HepG2 (cell line): Measurements from ENCODE around the gene DSCAML1. TPM values are rescaled to one million over a fixed set of nuclear protein-coding genes. Genes with fewer than 3 reads are reported as not detected.

ENCODE experiments used
- ATAC-seq: fragments of 200-7000 bp; cut with Tn5 transposase; 3 replicates; pipeline ENCODE4 v1.9.1; 2020; ENCODE audit warnings: mild to moderate bottlenecking, moderate library complexity
- BruUV-seq: library from RNA; stranded (reverse); fragments of 400-500 nt; replicated peaks from 2 replicates; lab custom pipeline; 2021; lab: Mats Ljungman, UMichigan
- CTCF ChIA-PET: fragments of 300-600 bp; formaldehyde crosslinking; extraction: SDS; loops from one replicate; lab custom pipeline; 2021; ENCODE audit warnings: low total read pairs, inconsistent platforms, low intra/inter-chr PET ratio; lab: Yijun Ruan, JAX
- POLR2A ChIA-PET: fragments of 350-600 bp; sonication (Branson Sonifier 250); formaldehyde crosslinking; loops from one replicate; lab custom pipeline; 2020; ENCODE audit warnings: antibody characterized with exemption, inconsistent platforms; lab: Yijun Ruan, JAX
- DNase-seq: peaks from one replicate; pipeline ENCODE4 v3.0.0-alpha.2; 2015; ENCODE audit warnings: low spot score
- FAIRE-seq: peaks from 3 replicates; lab custom pipeline; 2011; peaks lifted over from hg19 to GRCh38; lab: Jason Lieb, UNC
- H2AFZ ChIP-seq: one replicate; pipeline ENCODE4 v1.6.1; 2011; ENCODE audit warnings: low read length, inconsistent platforms
- H3K27ac ChIP-seq: fragments of 300-600 bp; 3 replicates; pipeline ENCODE4 v1.8.0; 2011; ENCODE audit warnings: mixed run types, mild to moderate bottlenecking, mixed read lengths, low read length, inconsistent platforms; ENCODE audit not compliant: insufficient read depth; ENCODE audit errors: extremely low read length
- H3K27me3 ChIP-seq, 2 experiments: fragments of 200-600 bp in 1 of 2; 2 replicates in 1 of 2; 3 replicates in 1 of 2; pipeline versions ENCODE4 v1.6.0 to v1.8.0; 2011; ENCODE audit warnings: low read length in 2 of 2, mild to moderate bottlenecking in 2 of 2, moderate library complexity in 2 of 2, inconsistent platforms in 1 of 2; ENCODE audit not compliant: insufficient read depth in 2 of 2, control insufficient read depth in 1 of 2
- H3K36me3 ChIP-seq, 2 experiments: fragments of 200-600 bp in 1 of 2; replicated peaks in 1 of 2; 2 replicates in 1 of 2; 3 replicates in 1 of 2; pipeline versions ENCODE4 v1.5.1 to v1.8.0; 2011; ENCODE audit warnings: low read length in 2 of 2, inconsistent platforms in 1 of 2; ENCODE audit not compliant: insufficient read depth in 2 of 2, control insufficient read depth in 1 of 2
- H3K4me1 ChIP-seq: 2 replicates; pipeline ENCODE4 v1.5.1; 2012; ENCODE audit warnings: low read length, inconsistent platforms; ENCODE audit not compliant: insufficient read depth
- H3K4me2 ChIP-seq: 2 replicates; pipeline ENCODE4 v1.6.0; 2011; ENCODE audit warnings: low read depth, low read length, inconsistent platforms
- H3K4me3 ChIP-seq, 3 experiments: fragments of 200-600 bp in 1 of 3; sonication (generic), shearing (Covaris generic) in 1 of 3; replicated peaks in 1 of 3; 2 replicates each; pipeline ENCODE4 v1.5.1; 2011 to 2016; ENCODE audit warnings: low read length in 3 of 3, inconsistent platforms in 2 of 3, low read depth in 2 of 3, mild to moderate bottlenecking in 2 of 3, control low read depth in 1 of 3, mixed read lengths in 1 of 3; ENCODE audit not compliant: insufficient read depth in 1 of 3
- H3K79me2 ChIP-seq: one replicate; pipeline ENCODE4 v1.6.1; 2011; ENCODE audit warnings: low read length, inconsistent platforms; ENCODE audit not compliant: insufficient read depth
- H3K9ac ChIP-seq: 2 replicates; pipeline ENCODE4 v1.6.0; 2011; ENCODE audit warnings: mild to moderate bottlenecking, low read depth, low read length, inconsistent platforms; ENCODE audit not compliant: insufficient read depth
- H3K9me3 ChIP-seq: 2 replicates; pipeline ENCODE4 v1.5.1; 2012; ENCODE audit warnings: mild to moderate bottlenecking, low read length
- H4K20me1 ChIP-seq: 2 replicates; pipeline ENCODE4 v1.6.0; 2011; ENCODE audit warnings: inconsistent platforms, mild to moderate bottlenecking, low read length, moderate library complexity; ENCODE audit not compliant: insufficient read depth
- ATF3 ChIP-seq: sonication (generic); formaldehyde crosslinking; IDR thresholded peaks from 2 replicates; pipeline ENCODE4 v1.4.0; 2020; ENCODE audit warnings: missing genetic modification reagents
- CCDC6 ChIP-seq: sonication (generic); formaldehyde crosslinking; IDR thresholded peaks from 2 replicates; pipeline ENCODE4 v1.8.1; 2022; ENCODE audit warnings: mild to moderate bottlenecking, missing genetic modification reagents, moderate library complexity
- CENPT ChIP-seq: sonication (generic); formaldehyde crosslinking; IDR thresholded peaks from 2 replicates; pipeline ENCODE4 v1.8.0; 2022; ENCODE audit warnings: low read depth, mild to moderate bottlenecking, moderate library complexity, missing genetic modification reagents
- CHD2 ChIP-seq: IDR thresholded peaks from 2 replicates; pipeline ENCODE4 v1.6.1; 2011; ENCODE audit warnings: low read depth, low read length, improper control_type of control experiment
- ELF3 ChIP-seq: IDR thresholded peaks from 2 replicates; pipeline ENCODE4 v1.6.1; 2016; ENCODE audit warnings: missing genetic modification reagents, missing compliant biosample characterization
- GABPA ChIP-seq, 2 experiments: IDR thresholded peaks; 2 replicates each; pipeline ENCODE4 v1.6.1; 2011 to 2016; ENCODE audit warnings: low read depth in 2 of 2, low read length in 1 of 2, missing biosample characterization in 1 of 2, missing genetic modification characterization in 1 of 2
- HIVEP1 ChIP-seq: sonication (generic); formaldehyde crosslinking; IDR thresholded peaks from 2 replicates; pipeline ENCODE4 v1.4.0; 2020; ENCODE audit warnings: mild to moderate bottlenecking, missing genetic modification reagents
- HNF4A ChIP-seq: sonication (generic); formaldehyde crosslinking; IDR thresholded peaks from 2 replicates; pipeline ENCODE4 v1.4.0; 2020; ENCODE audit warnings: missing genetic modification reagents
- MAF1 ChIP-seq: sonication (generic); formaldehyde crosslinking; IDR thresholded peaks from 2 replicates; pipeline ENCODE4 v1.5.0; 2020; ENCODE audit warnings: missing genetic modification reagents, borderline replicate concordance
- PRPF4 ChIP-seq: fragments of 200-400 bp; formaldehyde crosslinking; IDR thresholded peaks from 2 replicates; pipeline ENCODE4 v1.6.1; 2016; ENCODE audit warnings: low read length, low read depth; ENCODE audit not compliant: poor library complexity, severe bottlenecking
- RBM22 ChIP-seq: fragments of 200-400 bp; formaldehyde crosslinking; optimal IDR thresholded peaks from 2 replicates; pipeline ENCODE3; 2017; ENCODE audit warnings: mild to moderate bottlenecking, low read length, moderate library complexity
- SMC3 ChIP-seq: IDR thresholded peaks from 2 replicates; pipeline ENCODE4 v1.6.1; 2011; ENCODE audit warnings: low read length, improper control_type of control experiment
- TRIM24 ChIP-seq: sonication (generic); formaldehyde crosslinking; IDR thresholded peaks from 2 replicates; pipeline ENCODE4 v1.8.0; 2022; ENCODE audit warnings: mild to moderate bottlenecking, missing genetic modification reagents
- ZNF234 ChIP-seq: sonication (generic); formaldehyde crosslinking; conservative IDR thresholded peaks from 2 replicates; pipeline ENCODE4 v1.5.1; 2020; ENCODE audit warnings: mild to moderate bottlenecking, missing genetic modification reagents
- ZNF33B ChIP-seq: sonication (generic); formaldehyde crosslinking; IDR thresholded peaks from 2 replicates; pipeline ENCODE4 v1.5.1; 2020; ENCODE audit warnings: mild to moderate bottlenecking, missing genetic modification reagents
- ZNF367 ChIP-seq: sonication (generic); formaldehyde crosslinking; IDR thresholded peaks from 2 replicates; pipeline ENCODE4 v1.4.0; 2020; ENCODE audit warnings: missing genetic modification reagents, borderline replicate concordance
- ZNF720 ChIP-seq: sonication (generic); formaldehyde crosslinking; IDR thresholded peaks from 2 replicates; pipeline ENCODE4 v1.4.0; 2020; ENCODE audit warnings: missing genetic modification reagents
- ZSCAN31 ChIP-seq: sonication (generic); formaldehyde crosslinking; IDR thresholded peaks from 2 replicates; pipeline ENCODE4 v1.5.0; 2020; ENCODE audit warnings: low read depth, mild to moderate bottlenecking, missing genetic modification reagents
- WGBS: methylation state at CpG from one replicate; pipeline ENCODE4 v1.1.6; 2017; ENCODE audit warnings: low lambda C conversion rate; 5-methylcytosine and 5-hydroxymethylcytosine counted together
- in situ Hi-C: cut with HindIII; loops from 2 replicates; pipeline ENCODE4 v1.10.0; 2017; ENCODE audit warnings: low pct_unique_long_range_greater_than_20kb; ENCODE audit not compliant: extremely low pct_ligation_motif_present
- intact Hi-C: fragments of 100-400 bp; cut with micrococcal nuclease; formaldehyde crosslinking; loops from one replicate; pipeline ENCODE4 v1.10.0; 2022; ENCODE audit not compliant: unreplicated experiment
- polyA plus RNA-seq, 8 experiments: library from polyadenylated mRNA; depleted of rRNA in 3 of 8; stranded (reverse) in 7 of 8; unstranded in 1 of 8; fragments of >200 nt; fragmentation: Illumina TruSeq in 4 of 8; extraction: Trizol in 4 of 8; gene quantifications; 2 replicates each; pipeline versions ENCODE4 v1.2.1 to v1.2.3, GENCODE V29; 2011 to 2016; ENCODE audit warnings: low read depth in 4 of 8, missing spikeins in 1 of 8, mixed read lengths in 1 of 8; ENCODE audit not compliant: insufficient read depth in 1 of 8
- total RNA-seq, 5 experiments: library from RNA; depleted of rRNA; stranded (reverse); fragments of >200 nt; fragmentation: Illumina TruSeq; extraction: Trizol; gene quantifications; 2 replicates each; pipeline ENCODE4 v1.2.3, GENCODE V29; 2016; ENCODE audit warnings: low read depth in 1 of 5
- TF ChIP-seq, protein P1 (sequence below): sonication (generic); formaldehyde crosslinking; IDR thresholded peaks from 2 replicates; pipeline ENCODE4 v1.4.0; 2020; ENCODE audit warnings: missing genetic modification reagents, borderline replicate concordance

DSCAML1 gene
- total and polyA plus RNA-seq, 2 of the 13 experiments (the other 11 are each of a cell fraction or from before 2014, with no cell fraction given): 0.29 to 0.40 TPM

- no peak overlapping the region for H3K27ac ChIP-seq
- H3K9me3 ChIP-seq: no peaks in the 10 kb centered on the region
- H2AFZ ChIP-seq: no peak overlapping the region
- BruUV-seq: no TSS peak
- TF ChIP-seq HNF4A (CRISPR knock-in tag) (no peak), ZNF720 (CRISPR knock-in tag) (no peak), HIVEP1 (CRISPR knock-in tag) (no peak), ZNF33B (no peak), ATF3 (no peak), RBM22 (no peak), ELF3 (no peak), CCDC6 (CRISPR knock-in tag) (no peak), ZSCAN31 (CRISPR knock-in tag) (no peak), PRPF4 (no peak), MAF1 (CRISPR knock-in tag) (no peak), ZNF367 (CRISPR knock-in tag) (no peak), GABPA (IDR thresholded peaks at IDR 0.05; ENCODE audit: low read depth, low read length) (no peak), GABPA (CRISPR knock-in tag; IDR thresholded peaks at IDR 0.05; ENCODE audit: low read depth) (no peak), CENPT (CRISPR knock-in tag) (no peak), TRIM24 (CRISPR knock-in tag) (no peak), SMC3 (no peak), ZNF234 (no peak), CHD2 (no peak)
- TF ChIP-seq, protein P1, sequence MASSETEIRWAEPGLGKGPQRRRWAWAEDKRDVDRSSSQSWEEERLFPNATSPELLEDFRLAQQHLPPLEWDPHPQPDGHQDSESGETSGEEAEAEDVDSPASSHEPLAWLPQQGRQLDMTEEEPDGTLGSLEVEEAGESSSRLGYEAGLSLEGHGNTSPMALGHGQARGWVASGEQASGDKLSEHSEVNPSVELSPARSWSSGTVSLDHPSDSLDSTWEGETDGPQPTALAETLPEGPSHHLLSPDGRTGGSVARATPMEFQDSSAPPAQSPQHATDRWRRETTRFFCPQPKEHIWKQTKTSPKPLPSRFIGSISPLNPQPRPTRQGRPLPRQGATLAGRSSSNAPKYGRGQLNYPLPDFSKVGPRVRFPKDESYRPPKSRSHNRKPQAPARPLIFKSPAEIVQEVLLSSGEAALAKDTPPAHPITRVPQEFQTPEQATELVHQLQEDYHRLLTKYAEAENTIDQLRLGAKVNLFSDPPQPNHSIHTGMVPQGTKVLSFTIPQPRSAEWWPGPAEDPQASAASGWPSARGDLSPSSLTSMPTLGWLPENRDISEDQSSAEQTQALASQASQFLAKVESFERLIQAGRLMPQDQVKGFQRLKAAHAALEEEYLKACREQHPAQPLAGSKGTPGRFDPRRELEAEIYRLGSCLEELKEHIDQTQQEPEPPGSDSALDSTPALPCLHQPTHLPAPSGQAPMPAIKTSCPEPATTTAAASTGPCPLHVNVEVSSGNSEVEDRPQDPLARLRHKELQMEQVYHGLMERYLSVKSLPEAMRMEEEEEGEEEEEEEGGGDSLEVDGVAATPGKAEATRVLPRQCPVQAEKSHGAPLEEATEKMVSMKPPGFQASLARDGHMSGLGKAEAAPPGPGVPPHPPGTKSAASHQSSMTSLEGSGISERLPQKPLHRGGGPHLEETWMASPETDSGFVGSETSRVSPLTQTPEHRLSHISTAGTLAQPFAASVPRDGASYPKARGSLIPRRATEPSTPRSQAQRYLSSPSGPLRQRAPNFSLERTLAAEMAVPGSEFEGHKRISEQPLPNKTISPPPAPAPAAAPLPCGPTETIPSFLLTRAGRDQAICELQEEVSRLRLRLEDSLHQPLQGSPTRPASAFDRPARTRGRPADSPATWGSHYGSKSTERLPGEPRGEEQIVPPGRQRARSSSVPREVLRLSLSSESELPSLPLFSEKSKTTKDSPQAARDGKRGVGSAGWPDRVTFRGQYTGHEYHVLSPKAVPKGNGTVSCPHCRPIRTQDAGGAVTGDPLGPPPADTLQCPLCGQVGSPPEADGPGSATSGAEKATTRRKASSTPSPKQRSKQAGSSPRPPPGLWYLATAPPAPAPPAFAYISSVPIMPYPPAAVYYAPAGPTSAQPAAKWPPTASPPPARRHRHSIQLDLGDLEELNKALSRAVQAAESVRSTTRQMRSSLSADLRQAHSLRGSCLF (CRISPR knock-in tag): no peak
- H3K27me3 ChIP-seq: no peaks in the 10 kb centered on the region; a peak in 1 of 5 replicates
- H3K4me2 ChIP-seq: no peak overlapping the region
- ATAC-seq (no peak), FAIRE-seq (no peak), DNase-seq (no peak)
- H3K79me2 ChIP-seq: no peaks in the 10 kb centered on the region
- 42% methylated on average over 7 of the region's 7 CpGs for WGBS
- no peak overlapping the region for H3K4me3 ChIP-seq
- in situ Hi-C loops: no loop called here
- ChIA-PET CTCF (no interaction called here), POLR2A (no interaction called here)
- no peaks in the 10 kb centered on the region for H4K20me1 ChIP-seq
- H3K9ac ChIP-seq: no peak overlapping the region
- intact Hi-C loops: no loop called here
- H3K4me1 ChIP-seq: no peaks in the 10 kb centered on the region
- no peaks in the 10 kb centered on the region for H3K36me3 ChIP-seq
Measured at GRCh38 chr11:117563556-117563955, 233.5 kb downstream of the DSCAML1 start.
